Caco-2 (cell line): Measurements from ENCODE around the gene KCNN1. TPM values are rescaled to one million over a fixed set of nuclear protein-coding genes. Genes with fewer than 3 reads are reported as not detected.

Experiments used
- BruUV-seq: library from RNA; stranded (reverse); fragments of 400-500 nt; replicated peaks from 2 replicates; lab custom pipeline; 2021; lab: Mats Ljungman, UMichigan
- CTCF ChIA-PET: fragments of 300-600 bp; sonication (Branson Sonifier 250); formaldehyde crosslinking; loops from one replicate; lab custom pipeline; 2022; ENCODE audit warnings: antibody characterized with exemption; lab: Charles Lee
- POLR2A ChIA-PET: fragments of 300-600 bp; sonication (Branson Sonifier 250); formaldehyde crosslinking; loops from one replicate; lab custom pipeline; 2022; ENCODE audit warnings: antibody characterized with exemption; lab: Charles Lee
- DNase-seq, 2 experiments: peaks; one replicate each; pipeline versions ENCODE4 v3.0.0 to v3.0.0-alpha.2; 2020 to 2022
- H3K27me3 ChIP-seq: replicated peaks from 2 replicates; pipeline ENCODE4 v1.6.0; 2011; ENCODE audit warnings: low read length; ENCODE audit not compliant: control insufficient read depth, insufficient read depth
- H3K36me3 ChIP-seq: 2 replicates; pipeline ENCODE4 v1.5.1; 2011; ENCODE audit warnings: low read length; ENCODE audit not compliant: control insufficient read depth, insufficient read depth
- H3K4me1 ChIP-seq: fragments of 250-450 bp; sonication (Bioruptor Pico); 2 replicates; pipeline ENCODE4 v1.5.1; 2020; ENCODE audit warnings: mild to moderate bottlenecking
- H3K4me3 ChIP-seq: 2 replicates; pipeline ENCODE4 v1.5.1; 2011; ENCODE audit warnings: low read depth, mild to moderate bottlenecking, control low read depth, low read length
- H3K9me3 ChIP-seq: fragments of 250-450 bp; sonication (Bioruptor Pico); 2 replicates; pipeline ENCODE4 v1.5.1; 2020; ENCODE audit warnings: mild to moderate bottlenecking, moderate library complexity
- H3K27ac Mint-ChIP-seq: one replicate; pipeline ENCODE4 v1.8.0; 2022; ENCODE audit warnings: mixed read lengths; ENCODE audit not compliant: unreplicated experiment
- H3K27me3 Mint-ChIP-seq: one replicate; pipeline ENCODE4 v1.8.0; 2022; ENCODE audit warnings: mixed read lengths; ENCODE audit not compliant: insufficient read depth, unreplicated experiment
- H3K36me3 Mint-ChIP-seq: one replicate; pipeline ENCODE4 v1.8.0; 2022; ENCODE audit warnings: mild to moderate bottlenecking, mixed read lengths; ENCODE audit not compliant: insufficient read depth, unreplicated experiment
- H3K4me1 Mint-ChIP-seq: one replicate; pipeline ENCODE4 v1.8.0; 2022; ENCODE audit warnings: low read depth, mixed read lengths; ENCODE audit not compliant: unreplicated experiment
- H3K4me3 Mint-ChIP-seq: one replicate; pipeline ENCODE4 v1.8.0; 2022; ENCODE audit warnings: mild to moderate bottlenecking, moderate library complexity, mixed read lengths; ENCODE audit not compliant: unreplicated experiment
- H3K9me3 Mint-ChIP-seq: one replicate; pipeline ENCODE4 v1.8.0; 2022; ENCODE audit warnings: mixed read lengths; ENCODE audit not compliant: unreplicated experiment
- CTCF ChIP-seq, 2 experiments: fragments of 200-600 bp in 1 of 2; IDR thresholded peaks; 1 replicate in 1 of 2; 2 replicates in 1 of 2; pipeline versions ENCODE4 v1.5.1 to v1.8.0; 2011 to 2022; ENCODE audit warnings: antibody characterized with exemption in 1 of 2, control low read depth in 1 of 2, inconsistent platforms in 1 of 2, low read depth in 1 of 2, low read length in 1 of 2, mild to moderate bottlenecking in 1 of 2, moderate library complexity in 1 of 2; ENCODE audit not compliant: insufficient read depth in 1 of 2, severe bottlenecking in 1 of 2, unreplicated experiment in 1 of 2
- intact Hi-C: fragments of 100-400 bp; cut with micrococcal nuclease; formaldehyde crosslinking; loops from one replicate; pipeline ENCODE4 v1.10.0; 2022; ENCODE audit not compliant: unreplicated experiment
- total RNA-seq: library from RNA; stranded (reverse); gene quantifications from 2 replicates; pipeline ENCODE4 v1.2.3, GENCODE V29; 2022

Gene KCNN1
- total RNA-seq, 1 experiment from 2014 or later, result not detected

GRCh38 chr19:18000480-18000914 is 33.6 kb downstream of the KCNN1 start:
- peak overlapping the region; percentile 79 for H3K4me3 Mint-ChIP-seq
- H3K4me1 ChIP-seq, result peaks cover 5% of the 10 kb centered on the region; the same call in 1 of the 2 replicates
- no peaks in the 10 kb centered on the region for H3K9me3 ChIP-seq
- no peaks in the 10 kb centered on the region for H3K27me3 ChIP-seq
- no peaks in the 10 kb centered on the region for H3K9me3 Mint-ChIP-seq
- POLR2A ChIA-PET, result interaction anchor here (0.6 kb wide), 1 partner anchor 29 kb away, joined by 3 read pairs; no protein-coding TSS in a partner anchor
- no peak for DNase-seq
- H3K36me3 ChIP-seq, result no peaks in the 10 kb centered on the region
- peak overlapping the region; percentile 81 for H3K27ac Mint-ChIP-seq
- no peak for TF ChIP-seq CTCF (IDR thresholded peaks at IDR 0.05; ENCODE audit: insufficient read depth in 1 of 2, low read depth in 1 of 2, low read length in 1 of 2, severe bottlenecking in 1 of 2, unreplicated experiment in 1 of 2)
- no TSS peak for BruUV-seq
- CTCF ChIA-PET, result no interaction called here
- H3K4me3 ChIP-seq, result peak overlapping the region; percentile 71
- peaks cover 7% of the 10 kb centered on the region for H3K4me1 Mint-ChIP-seq
- no peaks in the 10 kb centered on the region for H3K36me3 Mint-ChIP-seq
- H3K27me3 Mint-ChIP-seq, result no peaks in the 10 kb centered on the region
- intact Hi-C loops, result no loop called here

- BruUV-seq, result no TSS peak
Measured at GRCh38 chr19:18000915-18001776, 34.2 kb downstream of the KCNN1 start.

More at GRCh38 chr19:18000915-18001776, 34.2 kb downstream of the KCNN1 start:
- ChIA-PET POLR2A (interaction anchor here (0.6 to 0.7 kb wide), 2 partner anchors 12 to 29 kb away, joined by 3 read pairs; no protein-coding TSS in a partner anchor), CTCF (interaction anchor here (0.5 to 0.9 kb wide), 2 partner anchors 45 to 63 kb away, joined by 3 to 4 read pairs; no protein-coding TSS in a partner anchor)
- Histone ChIP-seq H3K4me3 (peak overlapping the region; percentile 71), H3K27me3 (no peaks in the 10 kb centered on the region), H3K36me3 (no peaks in the 10 kb centered on the region), H3K9me3 (no peaks in the 10 kb centered on the region), H3K4me1 (peaks cover 5% of the 10 kb centered on the region; the same call in 1 of the 2 replicates)
- intact Hi-C loops, result no loop called here
- Mint-ChIP-seq H3K27ac (peak overlapping the region; percentile 81), H3K9me3 (no peaks in the 10 kb centered on the region), H3K27me3 (no peaks in the 10 kb centered on the region), H3K36me3 (no peaks in the 10 kb centered on the region), H3K4me3 (peak overlapping the region; percentile 79), H3K4me1 (peaks cover 7% of the 10 kb centered on the region)
- no peak for TF ChIP-seq CTCF (IDR thresholded peaks at IDR 0.05; ENCODE audit: insufficient read depth in 1 of 2, low read depth in 1 of 2, low read length in 1 of 2, severe bottlenecking in 1 of 2, unreplicated experiment in 1 of 2)
- DNase-seq, result peak; percentile 75
